HG02763 (cell line): Measurements from ENCODE around the gene GSTA2.
"Not testable (repeated sequence)": the region's sequence is repeated elsewhere in the genome, so short reads cannot be mapped to it uniquely, and the experiment has no call there.

Experiments
- ATAC-seq: cut with Tn5 transposase; IDR thresholded peaks from one replicate; pipeline ENCODE4 v1.9.1; 2021; ENCODE audit warnings: mild to moderate bottlenecking, moderate library complexity; ENCODE audit not compliant: unreplicated experiment

The GSTA2 gene

DNA sequence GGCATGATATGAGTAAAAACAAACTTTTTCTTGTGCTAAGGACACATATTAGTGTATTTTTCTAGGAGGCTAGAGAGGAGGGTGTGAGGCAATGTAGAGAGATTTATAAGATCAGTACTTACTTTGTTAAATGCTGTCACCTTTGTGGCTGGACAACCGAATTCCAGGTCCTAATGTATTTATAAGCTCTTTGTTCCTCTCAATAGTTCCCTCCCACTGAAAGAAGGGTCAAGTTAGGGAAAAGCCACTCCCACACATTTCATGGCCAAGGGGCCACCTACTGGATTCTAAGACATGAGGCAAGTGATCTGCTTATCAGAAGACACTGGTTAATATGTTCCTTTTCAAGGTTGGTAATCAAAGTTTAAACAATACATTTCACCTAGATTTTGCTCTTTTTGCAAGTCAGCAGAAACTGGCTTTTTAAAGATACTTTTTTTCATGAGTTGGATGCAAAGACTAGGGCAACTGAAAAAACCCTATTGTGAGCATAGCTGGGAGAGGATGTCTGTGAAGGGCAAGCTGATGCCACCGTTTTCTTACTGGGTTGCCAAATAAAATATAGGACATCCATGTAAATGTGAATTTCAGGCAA, at the start of gene GSTA2:
Gene GSTA2, minus strand, starts transcription at position 154 of the 595 bp plus-strand sequence. CDS start 5,528 bp downstream, outside the sequence.
- ATAC-seq = not testable (repeated sequence)

DNA sequence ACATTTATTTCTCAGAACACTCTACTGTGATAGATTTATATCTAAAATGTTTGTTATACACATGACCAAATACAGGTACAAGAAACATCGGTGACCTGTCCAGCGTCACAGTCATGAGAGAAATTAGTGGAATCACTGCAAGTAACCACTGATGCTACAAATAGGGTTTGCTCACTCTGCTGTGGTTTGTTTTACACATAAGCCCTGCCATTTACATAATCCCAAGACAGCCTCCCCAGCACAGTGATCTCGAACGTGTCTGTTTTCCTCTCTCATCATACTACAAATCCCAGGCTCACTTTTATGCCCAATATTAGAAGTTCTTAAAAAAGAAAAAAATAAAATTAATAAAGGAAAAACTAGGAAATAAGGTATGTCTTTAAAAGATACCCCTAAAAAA, 46.5 kb upstream of the GSTA2 start:
- ATAC-seq = not testable (repeated sequence)

DNA sequence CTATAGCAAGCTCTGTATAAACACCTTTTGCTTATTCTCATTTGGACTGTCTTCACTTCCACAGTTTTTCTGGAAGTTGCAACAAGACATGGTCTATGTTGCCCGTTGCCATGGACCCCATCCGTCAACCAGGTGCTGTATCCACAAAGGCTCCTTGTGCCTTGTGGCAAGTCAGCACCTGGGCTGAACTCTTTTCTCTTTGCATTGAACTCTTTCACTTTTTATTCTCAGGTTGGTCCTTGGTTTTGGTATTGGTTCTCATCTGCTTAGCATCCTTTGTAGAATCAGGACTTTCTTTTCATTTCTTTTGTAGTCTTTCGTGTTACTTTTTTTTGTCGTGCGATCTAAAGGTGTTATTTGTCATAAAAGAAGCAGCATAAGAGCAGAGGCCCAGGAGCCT, 45.4 kb upstream of the GSTA2 start:
- ATAC-seq = no peak

DNA sequence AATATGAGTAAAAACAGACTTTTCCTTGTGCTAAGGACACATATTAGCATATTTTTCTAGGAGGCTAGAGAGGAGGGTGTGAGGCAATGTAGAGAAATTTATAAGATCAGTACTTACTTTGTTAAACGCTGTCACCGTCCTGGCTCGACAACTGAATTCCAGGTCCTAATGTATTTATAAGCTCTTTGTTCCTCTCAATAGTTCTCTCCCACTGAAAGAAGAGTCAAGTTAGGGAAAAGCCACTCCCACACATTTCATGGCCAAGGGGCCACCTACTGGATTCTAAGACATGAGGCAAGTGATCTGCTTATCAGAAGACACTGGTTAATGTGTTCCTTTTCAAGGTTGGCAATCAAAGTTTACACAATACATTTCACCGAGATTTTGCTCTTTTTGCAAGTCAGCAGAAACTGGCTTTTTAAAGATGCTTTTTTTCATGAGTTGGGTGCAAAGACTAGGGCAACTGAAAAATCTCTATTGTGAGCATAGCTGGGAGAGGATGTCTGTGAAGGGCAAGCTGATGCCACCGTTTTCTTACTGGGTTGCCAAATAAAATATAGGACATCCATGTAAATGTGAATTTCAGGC, 40.5 kb upstream of the GSTA2 start, which contains the start of gene GSTA1:
Gene GSTA1, minus strand, starts transcription at position 149 of the 588 bp plus-strand sequence. CDS start 4,549 bp downstream, outside the sequence.
- not testable (repeated sequence) for ATAC-seq

DNA sequence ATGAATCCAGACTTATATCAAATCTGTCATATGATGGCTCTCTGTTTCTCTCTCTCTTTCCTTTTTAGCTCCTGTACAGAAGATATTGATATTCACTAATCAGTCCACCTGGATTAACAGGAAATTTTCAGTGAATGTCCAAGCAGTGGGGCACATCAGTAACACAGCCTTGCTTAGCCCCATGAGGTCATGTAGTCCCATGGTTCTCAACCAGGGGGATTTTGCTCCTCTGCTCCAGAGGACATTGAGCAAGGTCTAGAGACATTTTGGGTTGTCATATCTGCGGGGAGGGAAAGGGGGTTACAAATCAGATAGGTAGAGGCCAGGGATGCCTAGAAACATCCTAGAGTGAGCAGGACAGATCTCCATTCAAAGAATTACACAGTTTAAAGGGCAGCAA, 39.5 kb upstream of the GSTA2 start:
- ATAC-seq = no peak

DNA sequence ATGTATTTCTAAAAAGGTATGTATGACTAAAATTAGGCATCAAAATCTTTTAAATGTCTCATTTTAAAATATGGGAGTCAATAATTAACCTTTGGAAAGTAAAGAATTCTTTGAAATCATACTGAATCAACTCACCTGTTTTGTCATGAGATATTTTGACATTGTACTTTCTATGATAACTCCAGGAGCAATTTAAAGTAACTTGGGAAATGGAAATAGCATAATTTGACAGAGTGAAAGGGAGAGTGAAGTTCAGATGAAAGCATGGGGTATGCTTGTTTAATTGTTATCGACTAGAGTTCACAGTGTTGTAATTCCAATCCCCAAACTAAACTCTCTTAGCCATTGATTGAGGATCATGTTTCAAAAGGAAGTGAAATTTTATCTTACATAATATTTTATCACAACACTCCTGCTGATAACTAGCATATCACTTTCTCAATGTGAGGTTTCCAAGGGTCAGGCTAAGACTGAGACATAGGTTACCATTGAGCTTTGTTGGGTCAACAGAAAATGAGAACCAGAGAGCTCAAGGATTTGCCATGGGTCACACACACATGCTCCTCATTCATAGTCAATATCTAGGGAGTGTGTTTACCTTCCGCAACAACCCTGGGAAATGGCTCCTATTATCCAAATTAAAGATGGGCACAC, 38.0 kb upstream of the GSTA2 start:
- ATAC-seq = no peak

DNA sequence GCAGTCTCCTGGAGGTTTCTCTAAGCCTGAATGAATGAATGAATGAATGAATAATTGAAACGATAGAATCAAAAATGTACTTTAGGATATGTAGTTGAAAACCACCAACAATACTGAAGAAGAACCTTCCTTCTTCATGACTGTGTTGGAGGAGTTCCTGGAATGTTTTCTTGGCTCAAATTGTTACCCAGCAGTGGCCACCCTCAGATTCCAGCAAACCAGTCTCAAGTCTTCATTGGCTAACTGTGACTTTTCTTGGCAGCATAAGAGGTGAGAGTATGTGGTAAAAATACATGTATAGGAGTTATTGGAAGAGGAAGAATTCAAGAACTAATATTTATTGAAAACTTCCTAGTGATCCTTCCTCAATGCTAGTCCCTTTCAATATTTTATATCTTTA, 36.0 kb upstream of the GSTA2 start:
- not testable (repeated sequence) for ATAC-seq

DNA sequence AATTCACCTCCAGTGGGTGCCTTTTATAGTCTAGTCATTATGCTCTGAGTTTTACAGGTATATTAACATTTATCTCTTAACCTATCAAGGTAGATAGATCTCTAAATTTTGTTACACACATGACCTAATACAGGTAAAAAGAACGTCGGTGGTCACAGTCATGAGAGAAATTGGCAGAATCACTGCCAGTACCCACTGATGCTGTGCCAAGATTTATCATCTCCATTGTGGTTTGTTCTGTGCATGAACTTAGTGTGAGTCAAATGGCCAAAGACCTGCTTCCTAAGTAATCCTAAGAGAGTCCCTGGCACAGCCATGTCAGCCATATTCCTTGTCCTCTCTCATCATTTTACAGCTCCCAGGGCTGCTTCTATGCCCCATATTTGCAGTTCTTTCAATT, 31.1 kb upstream of the GSTA2 start:
- ATAC-seq = not testable (repeated sequence)

DNA sequence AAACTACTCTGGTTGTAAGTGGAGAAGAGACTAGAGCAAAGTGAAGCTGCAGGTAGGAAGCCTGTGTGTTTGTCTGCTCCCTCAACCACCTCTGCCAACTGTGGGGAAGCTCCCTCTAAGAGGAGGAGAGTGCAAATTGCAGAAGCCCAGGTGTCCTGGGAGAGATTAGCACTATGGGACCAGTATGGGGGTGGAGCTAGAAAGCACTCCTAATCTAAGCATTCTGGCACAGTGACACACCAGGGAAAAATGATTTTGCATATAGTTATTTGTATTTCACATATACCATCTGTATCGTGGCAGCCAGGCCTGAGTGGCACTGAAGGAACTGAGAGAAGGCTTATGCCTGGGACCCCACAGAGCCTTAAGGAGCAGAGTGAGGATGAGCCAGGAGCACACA, 27.6 kb upstream of the GSTA2 start:
- ATAC-seq = no peak

DNA sequence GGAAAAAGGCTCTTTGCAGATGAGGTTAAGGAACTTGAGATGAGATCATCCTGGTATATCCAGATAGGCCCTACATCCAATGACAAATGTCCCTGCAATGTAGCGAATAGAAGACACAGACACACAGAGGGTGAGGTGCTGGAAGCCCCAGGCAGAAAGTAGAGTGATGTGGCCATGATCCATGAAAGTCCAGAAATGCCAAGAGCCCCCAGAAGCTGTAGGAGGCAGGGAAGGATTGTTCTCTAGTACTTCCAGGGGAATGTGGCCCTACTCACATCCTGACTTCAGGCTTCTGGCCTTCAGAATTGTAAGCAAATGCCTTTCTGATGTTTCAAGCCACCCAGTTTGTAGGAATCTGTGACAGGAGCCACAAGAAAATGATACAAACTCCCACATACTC, 26.4 kb upstream of the GSTA2 start:
- ATAC-seq = not testable (repeated sequence)

DNA sequence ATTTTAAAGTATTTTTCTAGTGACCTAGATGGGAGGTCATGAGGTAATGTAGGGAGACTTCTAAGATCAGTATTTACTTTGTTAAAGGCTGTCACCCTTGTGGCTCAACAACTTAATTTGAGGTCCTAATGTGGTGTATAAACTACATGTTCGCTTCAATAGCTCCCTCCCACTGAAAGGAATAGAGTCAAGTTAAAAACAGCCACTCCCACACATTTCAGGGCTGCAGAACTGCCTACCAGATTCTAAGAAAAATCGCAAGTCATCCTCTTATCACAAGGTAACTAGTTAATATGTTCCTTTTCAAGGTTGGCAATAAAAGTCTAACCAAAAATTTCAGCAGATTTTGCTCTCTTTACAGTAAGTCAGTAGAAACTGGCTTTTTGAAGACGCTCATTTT, 25.2 kb upstream of the GSTA2 start:
- no peak for ATAC-seq

DNA sequence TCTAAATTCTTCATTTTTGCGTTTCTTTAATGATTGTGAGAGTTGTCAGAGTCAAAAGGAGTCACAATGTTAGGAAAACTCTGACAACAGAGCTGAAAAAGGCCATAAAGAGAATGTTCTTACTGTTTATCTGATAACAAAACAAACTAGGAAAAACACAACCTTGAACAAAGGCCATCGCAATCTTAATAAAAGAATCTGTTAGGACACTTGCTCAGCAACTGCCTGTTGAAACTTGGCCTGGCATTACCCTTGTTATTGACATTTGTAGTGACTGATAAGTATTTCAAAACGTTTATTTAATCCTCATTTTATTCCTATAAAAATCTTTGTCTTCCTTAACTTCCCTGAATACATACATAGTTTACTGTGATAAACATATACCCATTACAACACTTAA, 24.6 kb upstream of the GSTA2 start:
- ATAC-seq = no peak

DNA sequence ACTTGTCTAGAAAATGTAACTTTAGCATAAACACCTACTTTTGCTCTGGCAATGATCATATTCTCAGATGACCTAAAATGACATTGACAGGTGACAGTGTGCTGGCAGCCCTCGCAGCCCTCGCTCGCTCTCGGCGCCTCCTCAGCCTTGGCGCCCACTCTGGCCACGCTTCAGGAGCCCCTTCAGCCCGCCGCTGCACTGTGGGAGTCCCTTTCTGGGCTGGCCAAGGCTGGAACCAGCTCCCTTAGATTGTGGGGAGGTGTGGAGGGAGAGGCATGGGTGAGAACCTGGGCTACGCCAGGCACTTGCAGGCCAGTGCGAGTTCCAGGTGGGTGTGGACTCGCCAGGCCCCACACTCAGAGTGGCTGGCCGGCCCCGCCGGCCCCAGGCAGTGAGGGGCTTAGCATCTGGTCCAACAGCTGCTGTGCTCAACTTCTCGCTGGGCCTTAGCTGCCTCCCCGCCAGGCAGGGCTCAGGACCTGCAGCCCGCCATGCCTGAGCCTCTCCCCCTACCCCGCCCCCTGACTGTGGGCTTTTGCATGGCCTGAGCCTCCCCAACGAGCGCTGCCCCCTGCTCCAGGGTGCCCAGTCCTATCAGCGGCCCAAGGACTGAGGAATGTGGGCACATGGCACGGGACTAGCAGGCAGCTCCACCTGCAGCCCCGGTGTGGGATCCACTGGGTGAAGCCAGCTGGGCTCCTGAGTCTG, 23.1 kb upstream of the GSTA2 start:
- ATAC-seq = no peak

DNA sequence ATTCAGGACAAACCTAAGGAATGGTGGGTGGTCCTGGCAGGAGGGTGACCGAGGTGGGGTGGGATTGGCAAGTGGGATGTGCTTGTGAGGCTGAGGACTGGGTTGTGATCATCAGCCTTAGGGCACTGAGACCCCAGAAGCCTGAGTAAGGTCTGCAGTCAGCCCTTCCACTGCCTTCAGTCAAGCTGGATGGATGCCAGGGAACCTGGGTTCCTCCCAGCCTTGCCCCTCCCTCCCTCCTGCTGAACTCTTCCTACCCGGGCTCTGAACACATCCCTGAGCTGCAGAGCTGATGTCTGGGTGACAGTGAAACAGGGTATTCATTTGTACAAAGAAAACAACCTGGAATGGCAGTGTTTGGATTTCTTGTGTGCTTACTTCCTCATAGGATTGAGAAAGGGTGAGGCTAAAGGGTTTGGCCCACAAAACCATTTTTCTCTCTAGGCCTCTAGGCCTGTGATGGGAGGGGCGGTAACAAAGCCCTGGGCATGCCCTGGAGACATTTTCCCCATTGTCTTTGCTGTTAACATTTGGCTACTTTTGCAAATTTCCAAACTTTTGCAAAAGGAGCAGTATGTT, 19.5 kb upstream of the GSTA2 start:
- ATAC-seq = not testable (repeated sequence)

DNA sequence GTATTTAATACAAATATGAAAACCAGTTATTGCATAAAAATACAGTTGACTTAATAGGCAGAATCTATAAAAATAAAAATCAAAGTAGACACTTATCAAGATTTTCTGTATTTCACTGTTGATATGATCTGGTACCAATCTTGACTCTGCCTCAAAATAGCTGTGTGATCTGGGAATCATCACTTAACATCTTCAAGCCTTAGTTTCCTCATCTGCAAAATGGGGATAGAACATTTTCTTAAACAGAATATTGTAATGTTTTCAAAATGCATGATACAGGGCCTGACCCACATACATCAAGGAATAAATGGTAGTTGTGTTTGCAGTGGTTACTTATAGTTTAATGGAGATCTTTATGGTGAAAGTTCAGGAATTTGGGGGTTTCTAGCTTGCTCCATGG, 18.9 kb upstream of the GSTA2 start:
- ATAC-seq = not testable (repeated sequence)

DNA sequence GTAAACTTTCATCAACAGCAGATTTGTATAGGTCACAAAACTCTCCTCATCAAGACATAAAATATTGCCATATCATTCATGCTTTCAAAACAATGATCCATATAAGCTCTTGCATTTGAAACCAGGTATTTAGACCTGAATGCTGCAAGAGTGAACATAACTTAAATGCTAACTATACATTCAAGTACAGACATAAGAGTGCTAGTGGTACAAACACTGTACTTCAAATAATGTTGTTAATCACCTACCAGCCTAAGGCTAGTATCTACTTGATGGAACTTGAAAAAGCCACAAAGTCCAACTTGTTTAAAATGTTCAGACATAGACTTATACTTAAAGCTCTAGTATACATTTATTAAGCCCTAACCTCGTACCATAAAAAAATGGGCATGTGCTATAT, 16.0 kb upstream of the GSTA2 start:
- no peak for ATAC-seq

DNA sequence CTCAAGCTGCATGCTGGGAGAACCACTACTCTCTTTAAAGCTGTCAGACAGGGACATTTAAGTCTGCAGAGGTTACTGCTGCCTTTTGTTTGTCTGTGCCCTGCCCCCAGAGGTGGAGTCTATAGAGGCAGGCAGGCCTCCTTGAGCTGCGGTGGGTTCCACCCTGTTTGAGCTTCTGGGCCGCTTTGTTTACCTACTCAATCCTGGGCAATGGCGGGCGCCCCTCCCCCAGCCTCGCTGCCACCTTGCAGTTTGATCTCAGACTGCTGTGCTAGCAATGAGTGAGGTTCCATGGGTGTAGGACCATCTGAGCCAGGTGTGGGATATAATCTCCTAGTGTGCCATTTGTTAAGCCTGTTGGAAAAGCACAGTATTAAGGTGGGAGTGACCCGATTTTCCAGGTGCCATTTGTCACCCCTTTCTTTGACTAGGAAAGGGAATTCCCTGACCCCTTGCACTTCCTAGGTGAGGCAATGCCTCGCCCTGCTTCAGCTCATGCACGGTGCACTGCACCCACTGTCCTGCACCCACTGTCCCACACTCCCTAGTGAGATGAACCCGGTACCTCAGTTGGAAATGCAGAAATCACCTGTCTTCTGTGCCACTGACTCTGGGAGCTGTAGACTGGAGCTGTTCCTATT, 13.6 kb upstream of the GSTA2 start:
- ATAC-seq = not testable (repeated sequence)

DNA sequence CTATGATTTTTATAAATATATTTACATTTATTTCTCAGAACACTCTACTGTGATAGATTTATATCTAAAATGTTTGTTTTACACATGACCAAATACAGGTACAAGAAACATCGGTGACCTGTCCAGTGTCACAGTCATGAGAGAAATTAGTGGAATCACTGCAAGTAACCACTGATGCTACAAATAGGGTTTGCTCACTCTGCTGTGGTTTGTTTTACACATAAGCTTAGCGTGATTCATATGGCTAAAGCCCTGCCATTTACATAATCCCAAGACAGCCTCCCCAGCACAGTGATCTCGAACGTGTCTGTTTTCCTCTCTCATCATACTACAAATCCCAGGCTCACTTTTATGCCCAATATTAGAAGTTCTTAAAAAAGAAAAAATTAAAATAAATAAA, 6.1 kb upstream of the GSTA2 start:
- not testable (repeated sequence) for ATAC-seq

DNA sequence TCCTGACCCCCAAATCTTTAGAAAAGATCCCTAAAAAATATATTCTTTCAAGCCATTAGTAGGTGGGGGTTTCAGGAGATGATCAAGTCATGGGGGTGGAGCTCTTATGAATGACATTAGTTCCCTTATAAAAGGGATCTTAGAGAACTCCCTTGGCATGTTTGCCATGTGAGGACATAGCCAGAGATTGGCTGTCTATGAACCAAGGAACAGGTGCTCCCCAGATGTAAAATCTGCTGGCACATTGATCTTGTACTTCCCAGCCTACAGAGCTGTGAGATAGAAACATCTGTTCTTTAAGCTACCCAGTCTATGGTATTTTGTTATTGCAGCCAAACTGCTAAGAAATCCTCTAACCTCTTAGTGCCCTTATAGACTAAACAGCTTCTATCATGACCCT, 4.4 kb upstream of the GSTA2 start:
- not testable (repeated sequence) for ATAC-seq

DNA sequence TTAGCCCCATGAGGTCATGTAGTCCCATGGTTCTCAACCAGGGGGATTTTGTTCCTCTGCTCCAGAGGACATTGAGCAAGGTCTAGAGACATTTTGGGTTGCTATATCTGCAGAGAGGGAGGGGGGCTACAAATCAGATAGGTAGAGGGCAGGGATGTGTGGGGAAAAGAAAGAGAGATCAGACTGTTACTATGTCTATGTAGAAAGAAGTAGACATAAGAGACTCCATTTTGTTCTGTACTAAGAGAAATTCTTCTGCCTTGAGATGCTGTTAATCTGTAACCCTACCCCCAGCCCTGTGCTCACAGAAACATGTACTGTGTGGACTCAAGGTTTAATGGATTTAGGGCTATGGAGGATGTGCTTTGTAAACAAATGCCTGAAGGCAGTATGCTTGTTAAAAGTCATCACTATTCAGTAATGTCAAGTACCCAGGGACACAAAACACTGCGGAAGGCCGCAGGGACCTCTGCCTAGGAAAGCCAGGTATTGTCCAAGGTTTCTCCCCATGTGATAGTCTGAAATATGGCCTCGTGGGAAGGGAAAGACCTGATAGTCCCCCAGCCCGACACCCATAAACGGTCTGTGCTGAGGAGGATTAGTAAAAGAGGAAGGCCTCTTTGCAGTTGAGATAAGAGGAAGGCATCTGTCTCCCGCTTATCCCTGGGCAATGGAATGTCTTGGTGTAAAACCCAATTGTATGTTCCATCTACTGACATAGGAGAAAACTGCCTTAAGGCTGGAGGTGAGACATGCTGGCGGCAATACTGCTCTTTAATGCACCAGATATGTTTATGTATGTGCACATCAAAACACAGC, 1.4 kb downstream of the GSTA2 start:
- not testable (repeated sequence) for ATAC-seq
